Prostate gland (tissue), 2 donors: ENCODE results near the gene CEBPZ. TPM values are rescaled to one million over a fixed set of nuclear protein-coding genes. Genes with fewer than 3 reads are reported as not detected.

ENCODE experiments used
- DNase-seq: peaks from one replicate; pipeline ENCODE4 v3.0.0-alpha.2; 2019; ENCODE audit warnings: low spot score
- H3K27ac ChIP-seq, 2 donors: fragments of 200-600 bp; sonication (generic); 2 replicates each; pipeline ENCODE4 v1.5.1; 2017 to 2019
- H3K27me3 ChIP-seq: fragments of 200-600 bp; sonication (generic); replicated peaks from 2 replicates; pipeline ENCODE4 v1.5.1; 2019; ENCODE audit not compliant: insufficient read depth
- H3K36me3 ChIP-seq, 2 donors: fragments of 200-600 bp; sonication (generic); 1 replicate in 1 of 2; 2 replicates in 1 of 2; pipeline versions ENCODE4 v1.5.1 to v1.8.1; 2017 to 2019
- H3K4me1 ChIP-seq: fragments of 200-600 bp; sonication (generic); replicated peaks from 2 replicates; pipeline ENCODE4 v1.5.1; 2019
- H3K4me3 ChIP-seq, 2 donors: fragments of 200-600 bp; sonication (generic); 2 replicates each; pipeline ENCODE4 v1.5.1; 2017 to 2019
- H3K9me3 ChIP-seq: fragments of 200-600 bp; sonication (generic); 2 replicates; pipeline ENCODE4 v1.5.1; 2017
- POLR2A ChIP-seq: fragments of 450-650 bp; IDR thresholded peaks from one replicate; pipeline ENCODE4 v1.6.1; 2016; ENCODE audit warnings: antibody characterized with exemption, mild to moderate bottlenecking
- POLR2AphosphoS5 ChIP-seq: sonication (generic); formaldehyde crosslinking; IDR thresholded peaks from one replicate; pipeline ENCODE4 v1.6.1; 2017; ENCODE audit warnings: antibody characterized with exemption
- WGBS: methylation state at CpG from one replicate; pipeline ENCODE4 v1.1.5; 2018; 5-methylcytosine and 5-hydroxymethylcytosine counted together
- intact Hi-C: fragments of 100-400 bp; cut with DNase I; formaldehyde crosslinking; loops from one replicate; pipeline ENCODE4 v1.14.2; 2022
- total RNA-seq, 2 donors: library from RNA; depleted of rRNA; stranded (reverse); fragments of >200 nt; gene quantifications; one replicate each; pipeline ENCODE4 v1.1.0, GENCODE V29; 2016
- TF ChIP-seq, protein P1 (sequence below), 4 experiments: fragments of 200-600 bp in 2 of 4; fragments of 450-650 bp in 2 of 4; sonication (generic) in 2 of 4; IDR thresholded peaks; 1 replicate in 3 of 4; 2 replicates in 1 of 4; pipeline ENCODE4 v1.5.1; 2016 to 2019; ENCODE audit warnings: antibody characterized with exemption in 4 of 4, mild to moderate bottlenecking in 2 of 4, moderate library complexity in 2 of 4

CEBPZ gene
- total RNA-seq, 2 donors from 2014 or later = 27.5 to 35.4 TPM

DNA sequence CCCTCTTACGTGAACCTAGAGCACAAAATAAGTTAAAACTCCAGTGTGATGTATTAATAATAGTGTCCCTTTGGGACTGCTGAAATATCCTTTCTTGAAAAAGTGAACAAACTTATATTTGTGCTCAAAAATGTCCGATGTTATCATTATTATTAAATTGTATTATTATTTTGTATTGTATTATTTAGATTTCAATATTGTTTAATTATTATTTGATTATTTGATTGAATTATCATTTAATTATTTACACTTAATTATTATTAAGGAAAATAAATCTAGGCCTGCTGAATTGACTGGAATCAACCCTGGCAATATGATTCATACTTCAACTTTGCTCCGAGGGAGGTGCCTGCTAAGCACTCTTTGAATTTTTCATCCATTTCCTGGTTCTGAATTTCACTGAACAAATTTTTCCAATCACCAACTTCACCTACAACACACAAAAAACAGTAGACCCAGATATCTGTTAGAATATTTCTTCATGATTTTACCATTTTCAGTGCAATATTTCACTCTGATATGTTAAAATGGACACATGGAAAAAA is 63.7 kb downstream of the CEBPZ start:
- intact Hi-C loops = no loop called here
- TF ChIP-seq POLR2A (no peak), POLR2AphosphoS5 (no peak)
- TF ChIP-seq, protein P1, sequence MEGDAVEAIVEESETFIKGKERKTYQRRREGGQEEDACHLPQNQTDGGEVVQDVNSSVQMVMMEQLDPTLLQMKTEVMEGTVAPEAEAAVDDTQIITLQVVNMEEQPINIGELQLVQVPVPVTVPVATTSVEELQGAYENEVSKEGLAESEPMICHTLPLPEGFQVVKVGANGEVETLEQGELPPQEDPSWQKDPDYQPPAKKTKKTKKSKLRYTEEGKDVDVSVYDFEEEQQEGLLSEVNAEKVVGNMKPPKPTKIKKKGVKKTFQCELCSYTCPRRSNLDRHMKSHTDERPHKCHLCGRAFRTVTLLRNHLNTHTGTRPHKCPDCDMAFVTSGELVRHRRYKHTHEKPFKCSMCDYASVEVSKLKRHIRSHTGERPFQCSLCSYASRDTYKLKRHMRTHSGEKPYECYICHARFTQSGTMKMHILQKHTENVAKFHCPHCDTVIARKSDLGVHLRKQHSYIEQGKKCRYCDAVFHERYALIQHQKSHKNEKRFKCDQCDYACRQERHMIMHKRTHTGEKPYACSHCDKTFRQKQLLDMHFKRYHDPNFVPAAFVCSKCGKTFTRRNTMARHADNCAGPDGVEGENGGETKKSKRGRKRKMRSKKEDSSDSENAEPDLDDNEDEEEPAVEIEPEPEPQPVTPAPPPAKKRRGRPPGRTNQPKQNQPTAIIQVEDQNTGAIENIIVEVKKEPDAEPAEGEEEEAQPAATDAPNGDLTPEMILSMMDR (IDR thresholded peaks at IDR 0.05) = no peak
- Histone ChIP-seq H3K27ac (no peak overlapping the region), H3K27me3 (no peaks in the 10 kb centered on the region), H3K4me3 (no peak overlapping the region), H3K4me1 (no peaks in the 10 kb centered on the region), H3K36me3 (no peaks in the 10 kb centered on the region), H3K9me3 (no peaks in the 10 kb centered on the region)
- no peak for DNase-seq
- WGBS = 94% methylated on average over 3 of the region's 3 CpGs

DNA sequence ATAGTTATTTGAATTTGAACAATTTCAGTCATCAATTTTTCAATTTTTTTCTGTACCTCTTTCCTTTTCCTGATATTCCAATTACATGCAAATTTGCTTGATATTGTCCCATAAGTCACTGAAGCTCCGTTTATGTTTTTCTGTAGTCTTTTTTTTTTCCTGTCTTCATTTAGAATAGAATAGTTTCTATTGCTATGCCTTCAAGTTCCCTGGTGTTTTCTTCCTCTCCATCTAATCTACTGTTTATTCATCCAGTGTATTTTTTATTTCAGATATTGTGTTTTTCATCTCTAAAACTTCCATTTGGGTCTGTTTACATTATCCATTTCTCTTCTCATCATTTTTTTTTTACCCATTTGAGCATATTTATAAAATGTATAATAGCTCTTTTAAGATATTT is 66.6 kb downstream of the CEBPZ start:
- no peaks in the 10 kb centered on the region for H3K9me3 ChIP-seq
- H3K4me1 ChIP-seq = no peaks in the 10 kb centered on the region
- DNase-seq = no peak
- no peaks in the 10 kb centered on the region for H3K27me3 ChIP-seq
- WGBS = 95% methylated on average over 1 of the region's 1 CpG
- H3K4me3 ChIP-seq = no peak overlapping the region
- TF ChIP-seq POLR2AphosphoS5 = no peak
- no peak for TF ChIP-seq POLR2A
- TF ChIP-seq, protein P1 (IDR thresholded peaks at IDR 0.05) = no peak
- intact Hi-C loops = no loop called here
- no peak overlapping the region for H3K27ac ChIP-seq
- no peaks in the 10 kb centered on the region for H3K36me3 ChIP-seq

DNA sequence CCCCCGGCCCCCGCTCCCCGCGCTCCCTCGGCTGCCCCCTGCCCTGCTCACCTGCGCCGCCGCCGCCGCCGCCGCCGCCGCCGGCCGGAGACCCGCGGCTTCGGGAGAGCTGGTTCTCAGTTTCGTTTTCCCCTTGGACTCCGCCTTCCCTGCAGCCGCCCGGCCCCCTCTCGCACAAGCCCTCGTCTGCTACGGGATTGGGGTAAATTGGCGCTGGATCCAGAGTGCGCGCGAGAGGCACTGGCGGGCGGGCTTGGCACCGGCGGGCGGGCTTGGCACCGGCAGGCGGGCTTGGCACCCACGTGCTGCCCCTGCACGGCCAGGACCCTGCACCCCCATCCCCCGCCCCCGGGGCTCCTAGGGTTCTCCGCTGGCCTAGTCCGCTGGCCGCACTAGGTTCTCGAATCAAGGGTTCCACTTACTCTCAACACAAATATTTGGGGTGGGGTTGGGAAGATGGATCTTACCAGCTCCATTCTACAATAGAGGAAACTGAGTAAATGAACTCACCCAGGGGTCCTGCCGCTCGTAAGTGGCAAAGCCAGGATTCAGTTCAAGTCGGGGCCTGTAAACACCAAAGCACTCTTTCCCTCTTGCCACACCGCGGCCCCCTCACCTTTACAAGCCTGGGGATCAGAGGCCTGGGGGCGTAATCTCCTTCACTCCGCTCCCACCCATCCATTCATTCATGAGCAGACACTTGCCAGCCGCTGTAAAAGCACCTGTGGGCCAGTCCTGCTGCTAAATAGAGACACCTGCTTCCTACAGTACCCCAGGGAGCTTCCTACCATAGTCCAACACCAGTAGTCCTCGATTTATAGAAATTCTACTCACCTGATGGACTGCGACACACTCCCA is 74.3 kb downstream of the CEBPZ start, which contains the start of gene EIF2AK2:
EIF2AK2 (minus strand) TSS at position 124 of the 858 bp plus-strand sequence. CDS start 9,174 bp downstream, outside the sequence.
- TF ChIP-seq, protein P1 (IDR thresholded peaks at IDR 0.05) = no peak
- TF ChIP-seq POLR2AphosphoS5 (no peak), POLR2A (peak; percentile 25)

DNA sequence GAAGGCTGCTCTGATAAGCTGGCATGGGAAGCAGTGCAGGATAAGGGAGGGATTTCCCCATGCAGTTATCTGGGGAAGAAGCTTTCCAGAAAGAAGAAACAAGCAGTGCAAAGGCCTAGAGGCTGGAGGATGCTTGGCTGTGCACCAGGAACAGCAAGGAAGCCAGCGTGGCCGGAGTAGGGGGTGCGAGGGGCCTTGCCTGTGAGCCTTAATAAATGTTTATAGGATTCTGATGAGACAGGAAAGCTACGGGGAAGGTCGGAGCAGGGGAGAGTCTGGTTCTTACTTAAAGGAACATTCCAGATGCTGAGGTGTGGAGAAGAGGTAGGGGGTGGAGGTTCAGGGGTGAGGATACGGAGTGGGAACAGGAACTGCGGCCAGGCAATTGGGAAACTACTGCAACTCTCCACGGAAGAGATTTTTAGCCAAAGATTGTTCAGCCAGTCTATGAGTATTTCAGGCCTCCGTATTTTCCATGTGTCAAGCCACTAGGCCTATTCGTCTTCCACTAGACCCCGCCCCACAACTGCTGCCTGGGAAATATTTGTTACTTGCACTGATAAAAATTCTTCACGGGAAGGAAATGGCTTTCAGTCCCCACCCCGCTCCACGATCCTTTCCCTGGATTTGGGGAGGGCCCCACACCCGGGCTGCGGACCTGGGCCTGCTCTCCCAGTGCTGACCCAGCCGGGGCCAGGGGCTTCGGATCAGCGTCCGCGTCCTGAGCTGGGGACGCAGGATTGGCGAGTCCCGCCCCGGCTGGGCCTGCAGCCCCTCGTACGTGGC is 75.1 kb downstream of the CEBPZ start:
- intact Hi-C loops = loop anchor here (5.0 kb wide), 1 partner anchor 76 kb away; the partner anchor contains the start of genes CEBPZ and NDUFAF7
- Histone ChIP-seq H3K4me1 (no peaks in the 10 kb centered on the region), H3K4me3 (peak overlapping the region; percentile 59 to 76), H3K27me3 (no peaks in the 10 kb centered on the region), H3K9me3 (no peaks in the 10 kb centered on the region), H3K36me3 (no peaks in the 10 kb centered on the region), H3K27ac (peak overlapping the region; percentile 85 to 86)
- no peak for TF ChIP-seq POLR2AphosphoS5
- TF ChIP-seq POLR2A = no peak
- TF ChIP-seq, protein P1 (IDR thresholded peaks at IDR 0.05) = no peak
- under 1% methylated on average over 27 of the region's 27 CpGs for WGBS
- peak; percentile 41 for DNase-seq

More for the DNA sequence above, 74.3 kb downstream of the CEBPZ start, which contains the start of gene EIF2AK2:
- H3K4me3 ChIP-seq = peak within 1 kb of the TSS; percentile 59 to 76
- no peaks in the 10 kb centered on the region for H3K27me3 ChIP-seq
- no peaks in the 10 kb centered on the region for H3K36me3 ChIP-seq
- peak within 1 kb of the TSS; percentile 85 to 86 for H3K27ac ChIP-seq
- H3K4me1 ChIP-seq = no peaks in the 10 kb centered on the region
- peak; percentile 67 for DNase-seq
- H3K9me3 ChIP-seq = no peaks in the 10 kb centered on the region
- 6% methylated on average over 35 of the region's 55 CpGs for WGBS
- intact Hi-C loops = loop anchor here (5.0 kb wide), 1 partner anchor 75 kb away; the partner anchor contains the start of genes CEBPZ and NDUFAF7
